Measurements from ENCODE around the gene CDC27.

DNA sequence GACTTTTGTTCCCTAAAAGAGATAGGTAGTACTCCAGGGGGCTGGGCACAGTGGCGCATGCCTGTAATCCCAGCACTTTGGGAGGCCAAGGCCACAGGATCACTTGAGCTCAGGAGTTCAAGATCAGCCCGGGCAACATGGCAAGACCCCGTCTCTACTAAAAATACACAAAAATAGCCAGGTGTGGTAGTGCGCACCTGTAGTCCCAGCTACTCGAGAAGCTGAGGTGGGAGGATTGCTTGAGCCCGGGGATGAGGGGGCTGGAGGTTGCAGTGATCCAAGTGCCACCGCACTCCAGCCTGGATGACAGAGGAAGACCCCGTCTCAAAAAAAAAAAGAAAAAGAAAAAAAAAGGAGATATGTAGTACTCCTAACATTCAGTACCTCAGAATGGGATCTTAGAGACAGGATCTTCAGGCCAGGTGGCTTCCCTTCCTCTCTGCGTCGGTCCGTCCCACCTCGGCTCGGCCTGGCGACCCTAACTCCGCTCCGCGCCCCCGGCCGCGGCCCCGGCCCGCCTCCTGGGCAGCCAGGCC lies 89.6 kb downstream of the CDC27 start:
- TF ChIP-seq, protein P1, sequence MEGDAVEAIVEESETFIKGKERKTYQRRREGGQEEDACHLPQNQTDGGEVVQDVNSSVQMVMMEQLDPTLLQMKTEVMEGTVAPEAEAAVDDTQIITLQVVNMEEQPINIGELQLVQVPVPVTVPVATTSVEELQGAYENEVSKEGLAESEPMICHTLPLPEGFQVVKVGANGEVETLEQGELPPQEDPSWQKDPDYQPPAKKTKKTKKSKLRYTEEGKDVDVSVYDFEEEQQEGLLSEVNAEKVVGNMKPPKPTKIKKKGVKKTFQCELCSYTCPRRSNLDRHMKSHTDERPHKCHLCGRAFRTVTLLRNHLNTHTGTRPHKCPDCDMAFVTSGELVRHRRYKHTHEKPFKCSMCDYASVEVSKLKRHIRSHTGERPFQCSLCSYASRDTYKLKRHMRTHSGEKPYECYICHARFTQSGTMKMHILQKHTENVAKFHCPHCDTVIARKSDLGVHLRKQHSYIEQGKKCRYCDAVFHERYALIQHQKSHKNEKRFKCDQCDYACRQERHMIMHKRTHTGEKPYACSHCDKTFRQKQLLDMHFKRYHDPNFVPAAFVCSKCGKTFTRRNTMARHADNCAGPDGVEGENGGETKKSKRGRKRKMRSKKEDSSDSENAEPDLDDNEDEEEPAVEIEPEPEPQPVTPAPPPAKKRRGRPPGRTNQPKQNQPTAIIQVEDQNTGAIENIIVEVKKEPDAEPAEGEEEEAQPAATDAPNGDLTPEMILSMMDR (conservative IDR thresholded peaks at IDR 0.05; ENCODE audit: low read length): no peak
- TF ChIP-seq EZH2phosphoT487 (IDR thresholded peaks at IDR 0.05; ENCODE audit: borderline replicate concordance): no peak

Data from Loucy (cell line).